Kidney epithelial cell (primary cell): ENCODE data around the gene ZHX3. TPM values are rescaled to one million over a fixed set of nuclear protein-coding genes. Genes with fewer than 3 reads are reported as not detected.

Source experiments
- DNase-seq: peaks from one replicate; pipeline ENCODE4 v3.0.0-alpha.2; 2010; ENCODE audit warnings: low read depth
- H3K27me3 ChIP-seq: 2 replicates; pipeline ENCODE4 v1.6.0; 2011; ENCODE audit warnings: low read length; ENCODE audit not compliant: control insufficient read depth, insufficient read depth
- H3K36me3 ChIP-seq: 2 replicates; pipeline ENCODE4 v1.5.1; 2011; ENCODE audit warnings: low read length; ENCODE audit not compliant: control insufficient read depth, insufficient read depth
- H3K4me3 ChIP-seq: 2 replicates; pipeline ENCODE4 v1.5.1; 2011; ENCODE audit warnings: low read depth, mild to moderate bottlenecking, control low read depth, low read length
- total RNA-seq: library from RNA; depleted of rRNA; stranded (reverse); fragments of >200 nt; gene quantifications from 2 replicates; pipeline ENCODE4 v1.2.3, GENCODE V29; 2015
- TF ChIP-seq, protein P1 (sequence below): IDR thresholded peaks from 2 replicates; pipeline ENCODE4 v1.5.1; 2011; ENCODE audit warnings: mild to moderate bottlenecking, moderate library complexity, low read length, control low read depth, inconsistent platforms; ENCODE audit not compliant: insufficient read depth, poor library complexity, severe bottlenecking

ZHX3 gene
- total RNA-seq, 1 donor from 2014 or later: 7.6 TPM

DNA sequence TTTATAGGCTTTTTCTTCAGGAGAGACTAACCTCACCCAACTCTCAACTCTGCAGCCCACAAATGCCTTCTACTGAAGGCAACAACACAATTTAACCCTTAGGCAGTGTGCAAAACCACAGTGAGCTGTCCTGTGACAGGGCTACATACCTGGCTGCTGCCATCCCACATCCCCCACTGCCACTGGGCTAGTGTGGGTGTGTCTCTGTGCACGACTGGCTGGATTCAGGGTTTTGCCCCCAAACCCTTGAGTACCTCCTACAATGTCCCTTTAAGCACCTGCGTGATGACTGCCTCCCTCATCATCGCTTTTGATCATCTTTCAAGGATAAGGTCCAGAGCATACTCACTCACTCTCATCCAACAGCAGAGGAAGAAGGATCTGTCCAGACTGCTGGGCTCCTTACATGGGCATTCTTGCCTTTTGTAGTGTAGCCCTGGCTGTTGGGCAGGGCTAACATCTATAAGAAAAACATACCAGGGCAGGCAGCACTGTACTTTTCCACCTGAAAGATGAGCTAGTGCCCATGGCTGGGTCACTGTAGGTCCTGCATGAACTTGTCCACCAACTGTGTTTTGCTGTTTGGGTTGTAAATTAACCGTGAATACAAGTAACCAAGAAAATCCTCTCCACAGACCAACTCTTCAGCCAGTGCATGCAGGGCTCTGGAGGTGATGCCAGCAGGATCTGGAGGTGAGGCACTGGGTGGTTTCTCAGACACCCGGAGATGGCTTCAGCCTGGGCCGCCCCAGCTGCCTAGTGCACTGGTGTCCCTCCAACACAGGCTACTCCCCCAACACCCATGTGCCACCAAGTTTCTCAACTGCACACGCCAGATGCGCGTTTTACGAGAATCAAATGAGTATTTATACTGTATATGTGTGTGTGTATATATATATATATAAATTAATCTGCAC is 135.0 kb downstream of the ZHX3 start:
- Histone ChIP-seq H3K36me3 (peaks cover 2% of the 10 kb centered on the region), H3K4me3 (no peak overlapping the region), H3K27me3 (no peaks in the 10 kb centered on the region)
- TF ChIP-seq, protein P1, sequence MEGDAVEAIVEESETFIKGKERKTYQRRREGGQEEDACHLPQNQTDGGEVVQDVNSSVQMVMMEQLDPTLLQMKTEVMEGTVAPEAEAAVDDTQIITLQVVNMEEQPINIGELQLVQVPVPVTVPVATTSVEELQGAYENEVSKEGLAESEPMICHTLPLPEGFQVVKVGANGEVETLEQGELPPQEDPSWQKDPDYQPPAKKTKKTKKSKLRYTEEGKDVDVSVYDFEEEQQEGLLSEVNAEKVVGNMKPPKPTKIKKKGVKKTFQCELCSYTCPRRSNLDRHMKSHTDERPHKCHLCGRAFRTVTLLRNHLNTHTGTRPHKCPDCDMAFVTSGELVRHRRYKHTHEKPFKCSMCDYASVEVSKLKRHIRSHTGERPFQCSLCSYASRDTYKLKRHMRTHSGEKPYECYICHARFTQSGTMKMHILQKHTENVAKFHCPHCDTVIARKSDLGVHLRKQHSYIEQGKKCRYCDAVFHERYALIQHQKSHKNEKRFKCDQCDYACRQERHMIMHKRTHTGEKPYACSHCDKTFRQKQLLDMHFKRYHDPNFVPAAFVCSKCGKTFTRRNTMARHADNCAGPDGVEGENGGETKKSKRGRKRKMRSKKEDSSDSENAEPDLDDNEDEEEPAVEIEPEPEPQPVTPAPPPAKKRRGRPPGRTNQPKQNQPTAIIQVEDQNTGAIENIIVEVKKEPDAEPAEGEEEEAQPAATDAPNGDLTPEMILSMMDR: no peak
- DNase-seq: no peak

DNA sequence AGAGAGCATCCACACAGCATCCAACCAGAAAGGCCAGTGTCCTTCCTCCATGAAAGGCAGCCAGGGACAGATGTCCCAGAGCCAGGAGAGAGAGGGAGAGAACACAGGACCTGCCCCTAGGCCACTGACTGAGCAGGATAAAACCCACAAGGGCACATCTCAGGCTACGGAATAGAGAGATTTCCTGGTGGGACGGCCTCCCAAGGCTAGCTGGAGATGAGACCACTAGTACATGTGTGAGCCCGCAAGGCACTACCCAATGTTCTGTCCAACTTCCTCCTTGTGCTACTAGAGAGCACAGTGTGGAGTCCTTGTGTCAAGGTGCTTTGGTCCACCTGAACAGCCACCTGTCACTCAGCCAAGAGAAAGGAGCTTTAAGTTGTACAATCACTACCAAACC is 136.0 kb downstream of the ZHX3 start:
- TF ChIP-seq, protein P1: no peak

DNA sequence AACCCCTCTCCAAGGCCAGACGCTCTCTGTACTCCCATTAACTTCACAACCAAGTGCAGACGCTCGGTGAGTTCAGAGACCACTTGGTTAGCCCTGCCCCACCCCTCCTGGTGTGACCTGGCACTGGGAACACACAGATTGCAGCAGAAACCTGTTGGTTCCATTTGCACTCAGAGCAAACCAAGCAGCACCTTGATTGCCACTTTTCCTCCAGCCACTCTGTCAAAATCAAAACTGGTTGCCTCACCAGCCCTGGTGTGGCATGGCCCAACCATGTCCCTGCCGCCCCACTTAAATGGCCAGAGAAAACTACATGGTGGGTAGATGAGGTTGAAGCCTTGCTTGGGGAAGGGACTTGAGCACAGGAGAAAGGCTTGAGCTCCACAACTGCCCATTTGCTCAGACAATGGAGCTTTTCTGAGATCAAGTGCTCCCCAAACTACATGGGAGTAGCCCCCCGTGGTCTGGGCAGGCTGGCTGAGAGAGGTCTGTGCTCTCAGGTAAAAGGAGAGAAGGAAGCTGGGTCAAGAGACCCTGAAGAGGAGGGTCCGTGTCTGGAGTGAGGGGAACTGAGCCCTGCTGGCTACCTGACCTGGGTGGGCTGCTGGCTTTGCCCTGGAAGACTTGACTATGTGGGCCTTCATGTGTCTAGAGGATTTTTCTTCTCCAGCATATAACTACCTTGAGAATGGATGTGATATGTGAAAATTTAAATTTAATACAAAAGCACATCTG is 136.8 kb downstream of the ZHX3 start:
- Histone ChIP-seq H3K27me3 (no peaks in the 10 kb centered on the region), H3K36me3 (peaks cover 4% of the 10 kb centered on the region), H3K4me3 (no peak overlapping the region)
- TF ChIP-seq, protein P1: no peak
- no peak for DNase-seq

More for the DNA sequence above, 136.0 kb downstream of the ZHX3 start:
- Histone ChIP-seq H3K4me3 (no peak overlapping the region), H3K27me3 (no peaks in the 10 kb centered on the region), H3K36me3 (peaks cover 4% of the 10 kb centered on the region)
- DNase-seq: no peak

DNA sequence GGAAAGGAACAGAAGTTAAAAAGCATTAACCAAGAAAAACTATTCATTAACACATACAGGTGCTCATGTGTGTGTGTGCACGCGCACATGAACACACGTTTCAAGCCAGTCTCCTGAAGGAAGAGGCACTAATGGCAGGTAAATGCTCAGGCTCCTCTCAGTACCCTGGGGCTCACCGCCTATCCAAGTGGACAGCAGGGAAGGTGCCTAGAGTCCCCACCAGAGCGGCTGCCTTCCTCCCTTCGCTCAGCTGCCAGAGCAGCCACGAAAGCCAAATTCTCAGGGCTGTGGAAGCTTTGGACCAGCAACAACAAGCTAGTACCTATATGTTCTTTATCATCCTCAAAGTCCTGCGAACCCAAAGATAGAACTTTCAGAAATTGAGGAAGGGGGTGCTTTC is 137.6 kb downstream of the ZHX3 start:
- no peak for DNase-seq
- TF ChIP-seq, protein P1: no peak
- no peaks in the 10 kb centered on the region for H3K27me3 ChIP-seq

DNA sequence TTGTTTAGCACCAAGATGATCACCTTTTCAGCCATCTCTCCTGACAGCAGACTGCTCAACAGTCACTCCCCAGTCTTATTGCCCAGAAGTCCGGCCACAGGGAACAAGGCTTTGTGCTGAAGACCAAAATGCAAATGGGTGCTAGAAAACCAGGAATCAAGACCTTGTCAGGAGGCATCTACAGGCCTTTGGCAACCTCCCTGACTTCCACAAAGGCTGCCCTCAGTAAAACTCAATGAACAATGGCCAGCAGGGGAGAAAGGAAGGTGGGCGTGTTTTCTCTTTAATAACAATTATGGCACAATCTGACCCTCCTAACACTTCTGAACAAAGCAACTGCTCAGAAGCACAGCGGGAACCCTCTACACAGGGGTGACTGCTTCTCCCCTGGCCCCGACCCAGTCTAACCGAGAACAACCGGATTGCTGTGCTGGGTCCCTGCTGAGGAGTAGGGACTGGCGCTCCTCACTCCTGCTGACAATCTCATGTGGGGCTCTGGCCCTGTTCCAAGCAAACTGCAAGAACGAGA is 138.6 kb downstream of the ZHX3 start:
- H3K36me3 ChIP-seq: peaks cover 7% of the 10 kb centered on the region
- H3K4me3 ChIP-seq: no peak overlapping the region
- TF ChIP-seq, protein P1: no peak
- H3K27me3 ChIP-seq: no peaks in the 10 kb centered on the region
- DNase-seq: no peak

More for the DNA sequence above, 137.6 kb downstream of the ZHX3 start:
- Histone ChIP-seq H3K4me3 (no peak overlapping the region), H3K36me3 (peaks cover 6% of the 10 kb centered on the region)
